Measurements from ENCODE around the gene THRB. TPM values are rescaled to one million over a fixed set of nuclear protein-coding genes. Genes with fewer than 3 reads are reported as not detected.

THRB gene
- total RNA-seq, 1 donor, result 0.36 TPM

- Histone ChIP-seq H3K9me3 (ENCODE audit: low read depth, low read length) (no peaks in the 10 kb centered on the region), H3K79me2 (ENCODE audit: insufficient read depth, low read length) (no peaks in the 10 kb centered on the region), H3K27ac (ENCODE audit: low read depth, low read length) (no peak overlapping the region), H3K4me3 (ENCODE audit: insufficient read depth, low read length) (no peak overlapping the region), H3K4me2 (ENCODE audit: insufficient read depth, low read length) (no peak overlapping the region), H4K20me1 (ENCODE audit: insufficient read depth, low read length) (no peaks in the 10 kb centered on the region), H3K4me1 (ENCODE audit: insufficient read depth, low read length) (no peaks in the 10 kb centered on the region), H3K27me3 (ENCODE audit: insufficient read depth, low read length) (no peaks in the 10 kb centered on the region), H3K36me3 (ENCODE audit: insufficient read depth, low read length) (no peaks in the 10 kb centered on the region), H2AFZ (ENCODE audit: low read length) (no peak overlapping the region)
- no peak for TF ChIP-seq CTCF (IDR thresholded peaks at IDR 0.05; ENCODE audit: extremely low read depth, low read depth, low read length)
- DNase-seq (ENCODE audit: insufficient read length, low spot score, missing footprints), result no peak
Observed at GRCh38 chr3:24315971-24316370, 178.7 kb downstream of the THRB start.

GRCh38 chr3:24315356-24315755 lies 179.3 kb downstream of the THRB start:
- no peak for TF ChIP-seq CTCF (IDR thresholded peaks at IDR 0.05; ENCODE audit: extremely low read depth, low read depth, low read length)
- no peaks in the 10 kb centered on the region for H3K4me1 ChIP-seq (ENCODE audit: insufficient read depth, low read length)
- H3K27me3 ChIP-seq (ENCODE audit: insufficient read depth, low read length), result no peaks in the 10 kb centered on the region
- H3K9me3 ChIP-seq (ENCODE audit: low read depth, low read length), result no peaks in the 10 kb centered on the region
- H3K79me2 ChIP-seq (ENCODE audit: insufficient read depth, low read length), result no peaks in the 10 kb centered on the region
- no peaks in the 10 kb centered on the region for H3K36me3 ChIP-seq (ENCODE audit: insufficient read depth, low read length)
- no peak overlapping the region for H3K27ac ChIP-seq (ENCODE audit: low read depth, low read length)
- H3K4me2 ChIP-seq (ENCODE audit: insufficient read depth, low read length), result no peak overlapping the region
- no peak overlapping the region for H2AFZ ChIP-seq (ENCODE audit: low read length)
- H4K20me1 ChIP-seq (ENCODE audit: insufficient read depth, low read length), result no peaks in the 10 kb centered on the region
- no peak for DNase-seq (ENCODE audit: insufficient read length, low spot score, missing footprints)
- H3K4me3 ChIP-seq (ENCODE audit: insufficient read depth, low read length), result no peak overlapping the region

GRCh38 chr3:24311881-24312280 lies 182.8 kb downstream of the THRB start:
- DNase-seq (ENCODE audit: insufficient read length, low spot score, missing footprints), result no peak
- H3K27me3 ChIP-seq (ENCODE audit: insufficient read depth, low read length), result no peaks in the 10 kb centered on the region
- no peaks in the 10 kb centered on the region for H3K4me1 ChIP-seq (ENCODE audit: insufficient read depth, low read length)

GRCh38 chr3:24310887-24311286 lies 183.8 kb downstream of the THRB start:
- Histone ChIP-seq H3K79me2 (ENCODE audit: insufficient read depth, low read length) (no peaks in the 10 kb centered on the region), H4K20me1 (ENCODE audit: insufficient read depth, low read length) (no peaks in the 10 kb centered on the region), H3K27me3 (ENCODE audit: insufficient read depth, low read length) (no peaks in the 10 kb centered on the region), H3K9me3 (ENCODE audit: low read depth, low read length) (no peaks in the 10 kb centered on the region), H3K36me3 (ENCODE audit: insufficient read depth, low read length) (no peaks in the 10 kb centered on the region), H2AFZ (ENCODE audit: low read length) (no peak overlapping the region), H3K4me3 (ENCODE audit: insufficient read depth, low read length) (no peak overlapping the region), H3K4me2 (ENCODE audit: insufficient read depth, low read length) (no peak overlapping the region), H3K4me1 (ENCODE audit: insufficient read depth, low read length) (no peaks in the 10 kb centered on the region), H3K27ac (ENCODE audit: low read depth, low read length) (no peak overlapping the region)
- DNase-seq (ENCODE audit: insufficient read length, low spot score, missing footprints), result no peak
- no peak for TF ChIP-seq CTCF (IDR thresholded peaks at IDR 0.05; ENCODE audit: extremely low read depth, low read depth, low read length)

More at GRCh38 chr3:24311881-24312280, 182.8 kb downstream of the THRB start:
- Histone ChIP-seq H3K4me3 (ENCODE audit: insufficient read depth, low read length) (no peak overlapping the region), H3K79me2 (ENCODE audit: insufficient read depth, low read length) (no peaks in the 10 kb centered on the region), H3K4me2 (ENCODE audit: insufficient read depth, low read length) (no peak overlapping the region), H3K27ac (ENCODE audit: low read depth, low read length) (no peak overlapping the region), H3K36me3 (ENCODE audit: insufficient read depth, low read length) (no peaks in the 10 kb centered on the region), H2AFZ (ENCODE audit: low read length) (no peak overlapping the region), H3K9me3 (ENCODE audit: low read depth, low read length) (no peaks in the 10 kb centered on the region), H4K20me1 (ENCODE audit: insufficient read depth, low read length) (no peaks in the 10 kb centered on the region)
- TF ChIP-seq CTCF (IDR thresholded peaks at IDR 0.05; ENCODE audit: extremely low read depth, low read depth, low read length), result no peak

Data from osteoblast (primary cell).